ENCODE results near the gene CUL4A.
"Not testable (repeated sequence)": the region's sequence is repeated elsewhere in the genome, so short reads cannot be mapped to it uniquely, and the experiment has no call there.

CUL4A gene

GRCh38 chr13:113209336-113209758, at the start of gene CUL4A:
Gene CUL4A, plus strand, starts transcription at chr13:113209613. Its CDS starts 15 bp downstream, at chr13:113209628.
- peak; percentile 71 for DNase-seq (ENCODE audit: low read depth)

- DNase-seq (ENCODE audit: low read depth), result no peak
Observed at GRCh38 chr13:113159701-113160100, 49.7 kb upstream of the CUL4A start.

- DNase-seq (ENCODE audit: low read depth), result no peak
Observed at GRCh38 chr13:113160983-113161382, 48.4 kb upstream of the CUL4A start.

- DNase-seq (ENCODE audit: low read depth), result no peak
Observed at GRCh38 chr13:113161433-113161832, 48.0 kb upstream of the CUL4A start.

GRCh38 chr13:113161975-113162374, 47.4 kb upstream of the CUL4A start:
- DNase-seq (ENCODE audit: low read depth), result not testable (repeated sequence)

- DNase-seq (ENCODE audit: low read depth), result no peak
Observed at GRCh38 chr13:113162783-113163685, 46.4 kb upstream of the CUL4A start.

GRCh38 chr13:113164492-113164891, 44.9 kb upstream of the CUL4A start:
- no peak for DNase-seq (ENCODE audit: low read depth)

GRCh38 chr13:113166266-113166665, 43.1 kb upstream of the CUL4A start:
- DNase-seq (ENCODE audit: low read depth), result no peak

GRCh38 chr13:113166681-113167080, 42.7 kb upstream of the CUL4A start:
- no peak for DNase-seq (ENCODE audit: low read depth)

- DNase-seq (ENCODE audit: low read depth), result no peak
Observed at GRCh38 chr13:113167155-113167554, 42.3 kb upstream of the CUL4A start.

- DNase-seq (ENCODE audit: low read depth), result no peak
Observed at GRCh38 chr13:113167575-113167974, 41.8 kb upstream of the CUL4A start.

GRCh38 chr13:113168211-113168610, 41.2 kb upstream of the CUL4A start:
- no peak for DNase-seq (ENCODE audit: low read depth)

GRCh38 chr13:113169277-113170272, 39.8 kb upstream of the CUL4A start:
- no peak for DNase-seq (ENCODE audit: low read depth)

GRCh38 chr13:113170511-113170910, 38.9 kb upstream of the CUL4A start:
- DNase-seq (ENCODE audit: low read depth), result no peak

GRCh38 chr13:113171250-113172125, 37.9 kb upstream of the CUL4A start:
- no peak for DNase-seq (ENCODE audit: low read depth)

GRCh38 chr13:113172419-113172926, 36.9 kb upstream of the CUL4A start:
- no peak for DNase-seq (ENCODE audit: low read depth)

- no peak for DNase-seq (ENCODE audit: low read depth)
Observed at GRCh38 chr13:113176280-113176679, 33.1 kb upstream of the CUL4A start.

- no peak for DNase-seq (ENCODE audit: low read depth)
Observed at GRCh38 chr13:113176822-113177221, 32.6 kb upstream of the CUL4A start.

GRCh38 chr13:113178070-113178895, 31.1 kb upstream of the CUL4A start:
- DNase-seq (ENCODE audit: low read depth), result no peak

- no peak for DNase-seq (ENCODE audit: low read depth)
Observed at GRCh38 chr13:113178896-113179167, 30.6 kb upstream of the CUL4A start.

All from activated T-cell treated with anti-CD3 and anti-CD28 coated beads for 24 hours (primary cell).